Frontal cortex (tissue), 1 donor: Measurements from ENCODE around the gene B3GAT3. TPM values are rescaled to one million over a fixed set of nuclear protein-coding genes. Genes with fewer than 3 reads are reported as not detected.
A peak's percentile ranks its signal among the peaks of the same experiment; 100 is the strongest.

Source experiments
- small RNA-seq: library from RNA; depleted of rRNA; stranded (forward); fragments of <200 nt; gene quantifications from one replicate; pipeline ENCODE3, GENCODE V24; 2014
- total RNA-seq: library from RNA; depleted of rRNA; stranded (reverse); fragments of >200 nt; gene quantifications from one replicate; pipeline ENCODE4 v1.2.3, GENCODE V29; 2014

B3GAT3 gene
- total RNA-seq, 1 donor from 2014 or later: 21.6 TPM

Small RNA genes within 50 kb of the gene (small RNA-seq; reads per million reads assigned to genes)
- gene AP001458.1 (not detected), gene MIR6747 (0.28 reads per million, percentile 10 among the genes with 10 or more reads in this experiment), gene SNORA57 (not detected)

Other genes with a start within 250 kb of the B3GAT3 start
- not detected for gene SCGB1A1, start 203.0 kb downstream of the B3GAT3 start, total RNA-seq
- gene AHNAK, start 75.2 kb downstream of the B3GAT3 start, total RNA-seq: 15.9 TPM
- gene EEF1G, start 48.1 kb downstream of the B3GAT3 start, total RNA-seq: 1,985 TPM
- gene TUT1, start 30.5 kb downstream of the B3GAT3 start, total RNA-seq: 4.5 TPM
- 154 TPM for gene MTA2, start 20.1 kb downstream of the B3GAT3 start, total RNA-seq
- 4.9 TPM for gene EML3, start 9.2 kb downstream of the B3GAT3 start, total RNA-seq
- gene ROM1, start 8.7 kb downstream of the B3GAT3 start, total RNA-seq: 1.2 TPM
- 62.8 TPM for gene GANAB, start 24.6 kb upstream of the B3GAT3 start, total RNA-seq
- gene INTS5, start 31.3 kb upstream of the B3GAT3 start, total RNA-seq: 20.8 TPM
- gene C11orf98, start 43.2 kb upstream of the B3GAT3 start, total RNA-seq: 25.3 TPM
- gene CSKMT, start 43.3 kb upstream of the B3GAT3 start, total RNA-seq: 10.2 TPM
- gene UQCC3, start 49.7 kb upstream of the B3GAT3 start, total RNA-seq: 5.7 TPM
- 3.3 TPM for gene LBHD1, start 50.3 kb upstream of the B3GAT3 start, total RNA-seq
- 84.8 TPM for gene UBXN1, start 57.1 kb upstream of the B3GAT3 start, total RNA-seq
- 0.82 TPM for gene LRRN4CL, start 67.5 kb upstream of the B3GAT3 start, total RNA-seq
- gene BSCL2, start 85.4 kb upstream of the B3GAT3 start, total RNA-seq: 149 TPM
- 20.0 TPM for gene GNG3, start 85.7 kb upstream of the B3GAT3 start, total RNA-seq
- gene HNRNPUL2, start 105.5 kb upstream of the B3GAT3 start, total RNA-seq: 15.1 TPM
- gene TTC9C, start 106.5 kb upstream of the B3GAT3 start, total RNA-seq: 26.9 TPM
- 17.1 TPM for gene ZBTB3, start 132.2 kb upstream of the B3GAT3 start, total RNA-seq
- gene POLR2G, start 139.6 kb upstream of the B3GAT3 start, total RNA-seq: 59.9 TPM
- 15.1 TPM for gene TAF6L, start 149.4 kb upstream of the B3GAT3 start, total RNA-seq
- gene TMEM179B, start 165.4 kb upstream of the B3GAT3 start, total RNA-seq: 17.1 TPM
- 14.7 TPM for gene TMEM223, start 170.0 kb upstream of the B3GAT3 start, total RNA-seq
- 10.6 TPM for gene NXF1, start 183.5 kb upstream of the B3GAT3 start, total RNA-seq
- 31.0 TPM for gene STX5, start 210.1 kb upstream of the B3GAT3 start, total RNA-seq
- gene TEX54, start 210.9 kb upstream of the B3GAT3 start, total RNA-seq: not detected
- 48.5 TPM for gene WDR74, start 217.6 kb upstream of the B3GAT3 start, total RNA-seq